Measurements from ENCODE around the gene HECTD4.

DNA sequence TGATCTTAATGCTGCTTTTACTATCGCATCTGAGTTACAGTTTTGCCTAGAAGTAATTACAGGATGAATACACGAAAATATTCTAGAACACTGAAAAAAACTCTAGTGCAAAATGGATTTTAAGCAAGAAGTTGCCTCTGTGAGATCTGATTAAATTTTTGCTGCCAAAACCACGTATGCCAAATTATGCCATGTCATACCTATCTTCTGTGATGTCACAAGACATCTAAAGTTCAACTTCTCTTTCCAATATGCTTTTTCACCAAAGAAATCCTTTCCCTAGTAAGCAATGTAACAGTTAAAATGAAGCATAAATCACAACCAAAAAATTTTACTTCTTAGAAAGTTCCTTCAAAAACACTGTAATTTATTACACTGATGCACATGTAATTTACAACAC lies 39.6 kb downstream of the HECTD4 start:
- TF ChIP-seq, protein P1, sequence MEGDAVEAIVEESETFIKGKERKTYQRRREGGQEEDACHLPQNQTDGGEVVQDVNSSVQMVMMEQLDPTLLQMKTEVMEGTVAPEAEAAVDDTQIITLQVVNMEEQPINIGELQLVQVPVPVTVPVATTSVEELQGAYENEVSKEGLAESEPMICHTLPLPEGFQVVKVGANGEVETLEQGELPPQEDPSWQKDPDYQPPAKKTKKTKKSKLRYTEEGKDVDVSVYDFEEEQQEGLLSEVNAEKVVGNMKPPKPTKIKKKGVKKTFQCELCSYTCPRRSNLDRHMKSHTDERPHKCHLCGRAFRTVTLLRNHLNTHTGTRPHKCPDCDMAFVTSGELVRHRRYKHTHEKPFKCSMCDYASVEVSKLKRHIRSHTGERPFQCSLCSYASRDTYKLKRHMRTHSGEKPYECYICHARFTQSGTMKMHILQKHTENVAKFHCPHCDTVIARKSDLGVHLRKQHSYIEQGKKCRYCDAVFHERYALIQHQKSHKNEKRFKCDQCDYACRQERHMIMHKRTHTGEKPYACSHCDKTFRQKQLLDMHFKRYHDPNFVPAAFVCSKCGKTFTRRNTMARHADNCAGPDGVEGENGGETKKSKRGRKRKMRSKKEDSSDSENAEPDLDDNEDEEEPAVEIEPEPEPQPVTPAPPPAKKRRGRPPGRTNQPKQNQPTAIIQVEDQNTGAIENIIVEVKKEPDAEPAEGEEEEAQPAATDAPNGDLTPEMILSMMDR (conservative IDR thresholded peaks at IDR 0.05; ENCODE audit: low read depth, low read length), result no peak
- TF ChIP-seq, protein P2, sequence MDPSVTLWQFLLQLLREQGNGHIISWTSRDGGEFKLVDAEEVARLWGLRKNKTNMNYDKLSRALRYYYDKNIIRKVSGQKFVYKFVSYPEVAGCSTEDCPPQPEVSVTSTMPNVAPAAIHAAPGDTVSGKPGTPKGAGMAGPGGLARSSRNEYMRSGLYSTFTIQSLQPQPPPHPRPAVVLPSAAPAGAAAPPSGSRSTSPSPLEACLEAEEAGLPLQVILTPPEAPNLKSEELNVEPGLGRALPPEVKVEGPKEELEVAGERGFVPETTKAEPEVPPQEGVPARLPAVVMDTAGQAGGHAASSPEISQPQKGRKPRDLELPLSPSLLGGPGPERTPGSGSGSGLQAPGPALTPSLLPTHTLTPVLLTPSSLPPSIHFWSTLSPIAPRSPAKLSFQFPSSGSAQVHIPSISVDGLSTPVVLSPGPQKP (IDR thresholded peaks at IDR 0.05; ENCODE audit: borderline replicate concordance, low read depth, low read length), result no peak
- TF ChIP-seq MAZ (IDR thresholded peaks at IDR 0.05; ENCODE audit: borderline replicate concordance, low read depth, low read length), result no peak
- no peak for TF ChIP-seq RAD21 (IDR thresholded peaks at IDR 0.05; ENCODE audit: low read length)
- TF ChIP-seq POLR2A (IDR thresholded peaks at IDR 0.05; ENCODE audit: low read depth, low read length), result no peak
- TF ChIP-seq MXI1 (IDR thresholded peaks at IDR 0.05; ENCODE audit: borderline replicate concordance, low read depth, low read length), result no peak
- TF ChIP-seq SMC3 (IDR thresholded peaks at IDR 0.05; ENCODE audit: low read depth, low read length), result no peak

All from IMR-90 (cell line).